Measurements from ENCODE around the gene MAPK6.

MAPK6 gene

GRCh38 chr15:52060501-52060900 is 41.5 kb downstream of the MAPK6 start:
- no peak overlapping the region for H3K4me3 ChIP-seq (ENCODE audit: low read length in 2 of 2)
- H3K9me3 ChIP-seq (ENCODE audit: control insufficient read depth in 2 of 2, low read length in 2 of 2) = no peaks in the 10 kb centered on the region
- no peaks in the 10 kb centered on the region for H3K27me3 ChIP-seq (ENCODE audit: control insufficient read depth in 2 of 2, insufficient read depth in 2 of 2, low read length in 2 of 2)
- no peak overlapping the region for H3K27ac ChIP-seq (ENCODE audit: low read depth in 2 of 2, low read length in 2 of 2)
- peaks cover 50 to 52% of the 10 kb centered on the region in 2 donors for H3K36me3 ChIP-seq (ENCODE audit: control insufficient read depth in 2 of 2, insufficient read depth in 2 of 2, low read length in 2 of 2)
- no peaks in the 10 kb centered on the region for H3K4me1 ChIP-seq (ENCODE audit: control insufficient read depth in 2 of 2, insufficient read depth in 2 of 2, low read length in 2 of 2)
- no peak overlapping the region for H3K9ac ChIP-seq (ENCODE audit: low read depth in 1 of 2, low read length in 2 of 2)

GRCh38 chr15:52066842-52067544 is 48.0 kb downstream of the MAPK6 start:
- Histone ChIP-seq H3K36me3 (ENCODE audit: control insufficient read depth in 2 of 2, insufficient read depth in 2 of 2, low read length in 2 of 2) (peaks cover 14% of the 10 kb centered on the region in 2 donors), H3K9ac (ENCODE audit: low read depth in 1 of 2, low read length in 2 of 2) (no peak overlapping the region), H3K4me3 (ENCODE audit: low read length in 2 of 2) (no peak overlapping the region), H3K27ac (ENCODE audit: low read depth in 2 of 2, low read length in 2 of 2) (peak overlapping the region; percentile 60 to 62), H3K9me3 (ENCODE audit: control insufficient read depth in 2 of 2, low read length in 2 of 2) (no peaks in the 10 kb centered on the region), H3K27me3 (ENCODE audit: control insufficient read depth in 2 of 2, insufficient read depth in 2 of 2, low read length in 2 of 2) (no peaks in the 10 kb centered on the region), H3K4me1 (ENCODE audit: control insufficient read depth in 2 of 2, insufficient read depth in 2 of 2, low read length in 2 of 2) (peaks cover 37 to 49% of the 10 kb centered on the region in 2 donors)

GRCh38 chr15:52067545-52067926 is 48.5 kb downstream of the MAPK6 start:
- Histone ChIP-seq H3K4me1 (ENCODE audit: control insufficient read depth in 2 of 2, insufficient read depth in 2 of 2, low read length in 2 of 2) (peaks cover 40 to 54% of the 10 kb centered on the region in 2 donors), H3K9me3 (ENCODE audit: control insufficient read depth in 2 of 2, low read length in 2 of 2) (no peaks in the 10 kb centered on the region), H3K27me3 (ENCODE audit: control insufficient read depth in 2 of 2, insufficient read depth in 2 of 2, low read length in 2 of 2) (no peaks in the 10 kb centered on the region), H3K4me3 (ENCODE audit: low read length in 2 of 2) (no peak overlapping the region), H3K36me3 (ENCODE audit: control insufficient read depth in 2 of 2, insufficient read depth in 2 of 2, low read length in 2 of 2) (peaks cover 9 to 14% of the 10 kb centered on the region in 2 donors), H3K9ac (ENCODE audit: low read depth in 1 of 2, low read length in 2 of 2) (no peak overlapping the region), H3K27ac (ENCODE audit: low read depth in 2 of 2, low read length in 2 of 2) (peak overlapping the region; percentile 60 to 62)

- peaks cover 9 to 10% of the 10 kb centered on the region in 2 donors for H3K36me3 ChIP-seq (ENCODE audit: control insufficient read depth in 2 of 2, insufficient read depth in 2 of 2, low read length in 2 of 2)
- no peaks in the 10 kb centered on the region for H3K27me3 ChIP-seq (ENCODE audit: control insufficient read depth in 2 of 2, insufficient read depth in 2 of 2, low read length in 2 of 2)
- peak overlapping the region; percentile 60 to 62 for H3K27ac ChIP-seq (ENCODE audit: low read depth in 2 of 2, low read length in 2 of 2)
- no peak overlapping the region for H3K9ac ChIP-seq (ENCODE audit: low read depth in 1 of 2, low read length in 2 of 2)
- H3K9me3 ChIP-seq (ENCODE audit: control insufficient read depth in 2 of 2, low read length in 2 of 2) = no peaks in the 10 kb centered on the region
- H3K4me3 ChIP-seq (ENCODE audit: low read length in 2 of 2) = no peak overlapping the region
- H3K4me1 ChIP-seq (ENCODE audit: control insufficient read depth in 2 of 2, insufficient read depth in 2 of 2, low read length in 2 of 2) = peaks cover 40 to 54% of the 10 kb centered on the region in 2 donors
Observed at GRCh38 chr15:52068004-52068615, 49.1 kb downstream of the MAPK6 start.

GRCh38 chr15:52069559-52069958 is 50.5 kb downstream of the MAPK6 start:
- H3K27ac ChIP-seq (ENCODE audit: low read depth in 2 of 2, low read length in 2 of 2) = peak overlapping the region; percentile 48 to 73
- H3K4me1 ChIP-seq (ENCODE audit: control insufficient read depth in 2 of 2, insufficient read depth in 2 of 2, low read length in 2 of 2) = peaks cover 40 to 54% of the 10 kb centered on the region in 2 donors

GRCh38 chr15:52071570-52071969 is 52.6 kb downstream of the MAPK6 start:
- H3K9me3 ChIP-seq (ENCODE audit: control insufficient read depth in 2 of 2, low read length in 2 of 2) = no peaks in the 10 kb centered on the region
- peak overlapping the region; percentile 54 to 77 for H3K27ac ChIP-seq (ENCODE audit: low read depth in 2 of 2, low read length in 2 of 2)
- H3K4me1 ChIP-seq (ENCODE audit: control insufficient read depth in 2 of 2, insufficient read depth in 2 of 2, low read length in 2 of 2) = peaks cover 42 to 57% of the 10 kb centered on the region in 2 donors
- H3K9ac ChIP-seq (ENCODE audit: low read depth in 1 of 2, low read length in 2 of 2) = peak overlapping the region in 1 of 2 donors; percentile 61
- H3K36me3 ChIP-seq (ENCODE audit: control insufficient read depth in 2 of 2, insufficient read depth in 2 of 2, low read length in 2 of 2) = no peaks in the 10 kb centered on the region
- H3K4me3 ChIP-seq (ENCODE audit: low read length in 2 of 2) = peak overlapping the region; percentile 25 to 49
- no peaks in the 10 kb centered on the region for H3K27me3 ChIP-seq (ENCODE audit: control insufficient read depth in 2 of 2, insufficient read depth in 2 of 2, low read length in 2 of 2)

More at GRCh38 chr15:52069559-52069958, 50.5 kb downstream of the MAPK6 start:
- no peaks in the 10 kb centered on the region for H3K27me3 ChIP-seq (ENCODE audit: control insufficient read depth in 2 of 2, insufficient read depth in 2 of 2, low read length in 2 of 2)
- H3K36me3 ChIP-seq (ENCODE audit: control insufficient read depth in 2 of 2, insufficient read depth in 2 of 2, low read length in 2 of 2) = peaks cover 2 to 3% of the 10 kb centered on the region in 2 donors
- H3K9me3 ChIP-seq (ENCODE audit: control insufficient read depth in 2 of 2, low read length in 2 of 2) = no peaks in the 10 kb centered on the region
- H3K4me3 ChIP-seq (ENCODE audit: low read length in 2 of 2) = no peak overlapping the region
- peak overlapping the region in 1 of 2 donors; percentile 18 for H3K9ac ChIP-seq (ENCODE audit: low read depth in 1 of 2, low read length in 2 of 2)

- no peaks in the 10 kb centered on the region for H3K36me3 ChIP-seq (ENCODE audit: control insufficient read depth in 2 of 2, insufficient read depth in 2 of 2, low read length in 2 of 2)
- peaks cover 15 to 26% of the 10 kb centered on the region in 2 donors for H3K4me1 ChIP-seq (ENCODE audit: control insufficient read depth in 2 of 2, insufficient read depth in 2 of 2, low read length in 2 of 2)
- peak overlapping the region in 1 of 2 donors; percentile 54 for H3K9ac ChIP-seq (ENCODE audit: low read depth in 1 of 2, low read length in 2 of 2)
- H3K9me3 ChIP-seq (ENCODE audit: control insufficient read depth in 2 of 2, low read length in 2 of 2) = no peaks in the 10 kb centered on the region
- H3K27me3 ChIP-seq (ENCODE audit: control insufficient read depth in 2 of 2, insufficient read depth in 2 of 2, low read length in 2 of 2) = no peaks in the 10 kb centered on the region
- peak overlapping the region in 1 of 2 donors; percentile 84 for H3K27ac ChIP-seq (ENCODE audit: low read depth in 2 of 2, low read length in 2 of 2)
- no peak overlapping the region for H3K4me3 ChIP-seq (ENCODE audit: low read length in 2 of 2)
Observed at GRCh38 chr15:52076889-52077781, 58.1 kb downstream of the MAPK6 start.

GRCh38 chr15:52078197-52078875 is 59.3 kb downstream of the MAPK6 start:
- no peaks in the 10 kb centered on the region for H3K27me3 ChIP-seq (ENCODE audit: control insufficient read depth in 2 of 2, insufficient read depth in 2 of 2, low read length in 2 of 2)
- H3K9ac ChIP-seq (ENCODE audit: low read depth in 1 of 2, low read length in 2 of 2) = no peak overlapping the region
- no peak overlapping the region for H3K4me3 ChIP-seq (ENCODE audit: low read length in 2 of 2)
- H3K9me3 ChIP-seq (ENCODE audit: control insufficient read depth in 2 of 2, low read length in 2 of 2) = no peaks in the 10 kb centered on the region
- H3K36me3 ChIP-seq (ENCODE audit: control insufficient read depth in 2 of 2, insufficient read depth in 2 of 2, low read length in 2 of 2) = no peaks in the 10 kb centered on the region
- H3K27ac ChIP-seq (ENCODE audit: low read depth in 2 of 2, low read length in 2 of 2) = no peak overlapping the region
- H3K4me1 ChIP-seq (ENCODE audit: control insufficient read depth in 2 of 2, insufficient read depth in 2 of 2, low read length in 2 of 2) = peaks cover 18 to 29% of the 10 kb centered on the region in 2 donors

- no peak overlapping the region for H3K4me3 ChIP-seq (ENCODE audit: low read length in 2 of 2)
- H3K9ac ChIP-seq (ENCODE audit: low read depth in 1 of 2, low read length in 2 of 2) = no peak overlapping the region
- no peak overlapping the region for H3K27ac ChIP-seq (ENCODE audit: low read depth in 2 of 2, low read length in 2 of 2)
- H3K27me3 ChIP-seq (ENCODE audit: control insufficient read depth in 2 of 2, insufficient read depth in 2 of 2, low read length in 2 of 2) = no peaks in the 10 kb centered on the region
- H3K9me3 ChIP-seq (ENCODE audit: control insufficient read depth in 2 of 2, low read length in 2 of 2) = no peaks in the 10 kb centered on the region
- peaks cover 22 to 34% of the 10 kb centered on the region in 2 donors for H3K4me1 ChIP-seq (ENCODE audit: control insufficient read depth in 2 of 2, insufficient read depth in 2 of 2, low read length in 2 of 2)
- no peaks in the 10 kb centered on the region for H3K36me3 ChIP-seq (ENCODE audit: control insufficient read depth in 2 of 2, insufficient read depth in 2 of 2, low read length in 2 of 2)
Observed at GRCh38 chr15:52078876-52079700, 60.1 kb downstream of the MAPK6 start.

All from mucosa of rectum (tissue), 2 donors.